Upper lobe of right lung (tissue), 1 donor: ENCODE results near the gene DDX39B. TPM values are rescaled to one million over a fixed set of nuclear protein-coding genes. Genes with fewer than 3 reads are reported as not detected.

ENCODE experiments used
- ATAC-seq: fragments of 200-7000 bp; cut with Tn5 transposase; one replicate; pipeline ENCODE4 v1.9.1; 2020; ENCODE audit warnings: mild to moderate bottlenecking, moderate library complexity
- DNase-seq: peaks from one replicate; pipeline ENCODE4 v3.0.0-alpha.2; 2020
- H3K27ac ChIP-seq: fragments of 200-600 bp; one replicate; pipeline ENCODE4 v1.8.0; 2022
- H3K27me3 ChIP-seq: fragments of 200-600 bp; one replicate; pipeline ENCODE4 v1.8.0; 2022; ENCODE audit warnings: mild to moderate bottlenecking
- H3K36me3 ChIP-seq: fragments of 200-600 bp; one replicate; pipeline ENCODE4 v1.8.0; 2022
- H3K4me1 ChIP-seq: fragments of 200-600 bp; one replicate; pipeline ENCODE4 v1.8.0; 2022
- H3K4me3 ChIP-seq: fragments of 200-600 bp; one replicate; pipeline ENCODE4 v1.8.0; 2022; ENCODE audit warnings: mild to moderate bottlenecking
- H3K9me3 ChIP-seq: fragments of 200-600 bp; one replicate; pipeline ENCODE4 v1.8.0; 2022
- CTCF ChIP-seq: fragments of 200-600 bp; IDR thresholded peaks from one replicate; pipeline ENCODE4 v1.8.0; 2022; ENCODE audit warnings: antibody characterized with exemption
- intact Hi-C: fragments of 100-400 bp; cut with DNase I; formaldehyde crosslinking; loops from one replicate; pipeline ENCODE4 v1.11.0; 2022
- total RNA-seq: library from RNA; stranded (reverse); fragmentation: NEBNext Ultra II Directional; extraction: Animal tissue kit (Norgen Biotek cat#: 25700); gene quantifications from one replicate; pipeline ENCODE4 v1.2.1, GENCODE V29; 2021
- donor health status: DM: no; HTN: yes; CAD: no; lungs with severe emphysema.

DDX39B gene
- total RNA-seq, 1 donor from 2014 or later = 241 TPM

- Histone ChIP-seq H3K4me3 (no peak overlapping the region), H3K27ac (no peak overlapping the region), H3K36me3 (no peaks in the 10 kb centered on the region), H3K27me3 (no peaks in the 10 kb centered on the region), H3K9me3 (no peaks in the 10 kb centered on the region), H3K4me1 (peaks cover 4% of the 10 kb centered on the region)
- DNase-seq (no peak), ATAC-seq (no peak)
- TF ChIP-seq CTCF = no peak
- intact Hi-C loops = no loop called here
Measured at GRCh38 chr6:31573239-31574105, 31.7 kb upstream of the DDX39B start.

GRCh38 chr6:31572041-31572911, 30.5 kb upstream of the DDX39B start, which contains the start of gene LTA:
TSS of gene LTA (plus strand) at chr6:31572289. CDS start at chr6:31572743, 454 bp downstream.
- Histone ChIP-seq H3K27ac (no peak within 1 kb of the TSS), H3K27me3 (no peaks in the 10 kb centered on the region), H3K4me3 (peak within 1 kb of the TSS; percentile 26), H3K36me3 (no peaks in the 10 kb centered on the region), H3K4me1 (peaks cover 4% of the 10 kb centered on the region), H3K9me3 (no peaks in the 10 kb centered on the region)
- DNase-seq (no peak), ATAC-seq (no peak)
- no peak for TF ChIP-seq CTCF
- intact Hi-C loops = no loop called here

GRCh38 chr6:31569861-31570536, 28.2 kb upstream of the DDX39B start:
- Histone ChIP-seq H3K4me3 (no peak overlapping the region), H3K9me3 (no peaks in the 10 kb centered on the region), H3K4me1 (peaks cover 4% of the 10 kb centered on the region), H3K36me3 (no peaks in the 10 kb centered on the region), H3K27ac (no peak overlapping the region), H3K27me3 (no peaks in the 10 kb centered on the region)
- intact Hi-C loops = no loop called here
- no peak for TF ChIP-seq CTCF
- no peak for ATAC-seq
- DNase-seq = no peak

- no peak overlapping the region for H3K27ac ChIP-seq
- TF ChIP-seq CTCF = no peak
- no peaks in the 10 kb centered on the region for H3K27me3 ChIP-seq
- H3K4me1 ChIP-seq = peaks cover 4% of the 10 kb centered on the region
- no peak for DNase-seq
- no peaks in the 10 kb centered on the region for H3K9me3 ChIP-seq
- intact Hi-C loops = no loop called here
- H3K4me3 ChIP-seq = no peak overlapping the region
- no peaks in the 10 kb centered on the region for H3K36me3 ChIP-seq
- peak; percentile 86 for ATAC-seq
Measured at GRCh38 chr6:31568537-31568961, 26.7 kb upstream of the DDX39B start.

- ATAC-seq (peak; percentile 48), DNase-seq (no peak)
- no peak overlapping the region for H3K4me3 ChIP-seq
Measured at GRCh38 chr6:31567531-31568370, 25.9 kb upstream of the DDX39B start.

More at GRCh38 chr6:31567531-31568370, 25.9 kb upstream of the DDX39B start:
- intact Hi-C loops = no loop called here
- Histone ChIP-seq H3K36me3 (no peaks in the 10 kb centered on the region), H3K27me3 (no peaks in the 10 kb centered on the region), H3K27ac (no peak overlapping the region), H3K4me1 (peaks cover 4% of the 10 kb centered on the region), H3K9me3 (no peaks in the 10 kb centered on the region)
- TF ChIP-seq CTCF = no peak
